Testis (tissue), 2 donors: Measurements from ENCODE around the gene ZFC3H1.

Source experiments
- CTCF ChIP-seq, 3 experiments: fragments of 450-650 bp in 2 of 3; fragments of 200-600 bp in 1 of 3; sonication (generic) in 1 of 3; IDR thresholded peaks; one replicate each; pipeline ENCODE4 v1.5.1; 2016 to 2019; ENCODE audit warnings: antibody characterized with exemption in 3 of 3, mild to moderate bottlenecking in 2 of 3, moderate library complexity in 1 of 3
- POLR2A ChIP-seq: fragments of 450-650 bp; IDR thresholded peaks from one replicate; pipeline ENCODE4 v1.6.1; 2017; ENCODE audit warnings: antibody characterized with exemption, mild to moderate bottlenecking, moderate library complexity

- TF ChIP-seq CTCF (IDR thresholded peaks at IDR 0.05) (no peak), POLR2A (no peak)
These were observed 74.2 kb downstream of the ZFC3H1 start for GRCh38 chr12:71589478-71589881.
